NB4 (cell line): Measurements from ENCODE around the gene PLA2G4A.
A peak's percentile ranks its signal among the peaks of the same experiment; 100 is the strongest.

Experiments used
- DNase-seq: peaks from one replicate; pipeline ENCODE4 v3.0.0; 2010; ENCODE audit warnings: low read depth
- H3K4me3 ChIP-seq: one replicate; pipeline ENCODE4 v1.5.1; 2011; ENCODE audit warnings: mild to moderate bottlenecking, low read depth, low read length, moderate library complexity
- CTCF ChIP-seq: IDR thresholded peaks from one replicate; pipeline ENCODE4 v1.5.1; 2012; ENCODE audit warnings: low read depth, low read length
- MAX ChIP-seq: IDR thresholded peaks from 2 replicates; pipeline ENCODE4 v1.6.1; 2011; ENCODE audit warnings: low read depth, low read length
- MYC ChIP-seq: IDR thresholded peaks from 2 replicates; pipeline ENCODE4 v1.6.1; 2011; ENCODE audit warnings: low read depth, low read length
- POLR2A ChIP-seq: IDR thresholded peaks from 2 replicates; pipeline ENCODE4 v1.6.1; 2011; ENCODE audit warnings: mild to moderate bottlenecking; ENCODE audit not compliant: insufficient read length; ENCODE audit errors: extremely low read depth

Gene PLA2G4A

GRCh38 chr1:186957314-186957713 lies 128.6 kb downstream of the PLA2G4A start:
- no peak for DNase-seq
- H3K4me3 ChIP-seq, result no peak overlapping the region
- TF ChIP-seq MYC, result no peak

GRCh38 chr1:186958520-186958919 lies 129.8 kb downstream of the PLA2G4A start:
- no peak for TF ChIP-seq CTCF
- TF ChIP-seq MYC, result peak; percentile 40; the same call in 1 of the 2 replicates
- TF ChIP-seq MAX, result peak; percentile 25; the same call in 1 of the 2 replicates
- no peak overlapping the region for H3K4me3 ChIP-seq
- peak; percentile 28 for DNase-seq

GRCh38 chr1:186960861-186961260 lies 132.1 kb downstream of the PLA2G4A start:
- TF ChIP-seq POLR2A (no peak), MAX (no peak), CTCF (no peak), MYC (no peak)
- no peak overlapping the region for H3K4me3 ChIP-seq
- peak; percentile 14 for DNase-seq

GRCh38 chr1:186965847-186966246 lies 137.1 kb downstream of the PLA2G4A start:
- TF ChIP-seq POLR2A, result no peak
- TF ChIP-seq MAX, result no peak
- TF ChIP-seq CTCF, result no peak
- TF ChIP-seq MYC, result no peak
- no peak for DNase-seq
- no peak overlapping the region for H3K4me3 ChIP-seq

GRCh38 chr1:186966456-186966855 lies 137.7 kb downstream of the PLA2G4A start:
- TF ChIP-seq MAX (no peak), CTCF (no peak), MYC (no peak), POLR2A (no peak)
- no peak overlapping the region for H3K4me3 ChIP-seq
- no peak for DNase-seq

GRCh38 chr1:186967656-186968394 lies 139.1 kb downstream of the PLA2G4A start:
- H3K4me3 ChIP-seq, result no peak overlapping the region
- DNase-seq, result no peak
- TF ChIP-seq CTCF (no peak), POLR2A (no peak), MYC (no peak), MAX (no peak)
